Activated CD8-positive, alpha-beta memory T cell treated with anti-CD3 and anti-CD28 coated beads, Interleukin-2, amount 10 ng/mL, durations not matched to agents 7 days and 5 days (primary cell): ENCODE data around the gene CCSER1. TPM values are rescaled to one million over a fixed set of nuclear protein-coding genes. Genes with fewer than 3 reads are reported as not detected.

Experiments
- ATAC-seq: fragments of 150-1000 bp; cut with Tn5 transposase; one replicate; pipeline ENCODE4 v1.10.0; 2021; ENCODE audit warnings: moderate library complexity
- CTCF ChIA-PET: fragments of 350-600 bp; sonication (Branson Sonifier 250); formaldehyde crosslinking; loops from one replicate; lab custom pipeline; 2021; ENCODE audit warnings: antibody characterized with exemption; lab: Charles Lee
- DNase-seq: peaks from one replicate; pipeline ENCODE4 v3.0.0-alpha.2; 2020
- H3K27ac Mint-ChIP-seq: one replicate; pipeline ENCODE4 v1.8.0; 2021; ENCODE audit warnings: mild to moderate bottlenecking, mixed read lengths
- H3K27me3 Mint-ChIP-seq: one replicate; pipeline ENCODE4 v1.8.0; 2021; ENCODE audit warnings: mixed read lengths
- H3K36me3 Mint-ChIP-seq: one replicate; pipeline ENCODE4 v1.8.0; 2021; ENCODE audit warnings: mild to moderate bottlenecking, mixed read lengths
- H3K4me1 Mint-ChIP-seq: one replicate; pipeline ENCODE4 v1.8.0; 2021; ENCODE audit warnings: mixed read lengths
- H3K4me3 Mint-ChIP-seq: one replicate; pipeline ENCODE4 v1.8.0; 2021; ENCODE audit warnings: mild to moderate bottlenecking, moderate library complexity, mixed read lengths
- H3K9me3 Mint-ChIP-seq: one replicate; pipeline ENCODE4 v1.8.0; 2022; ENCODE audit warnings: low read depth, mixed read lengths
- total RNA-seq, 2 experiments: library from RNA; stranded (reverse); gene quantifications; one replicate each; pipeline ENCODE4 v1.2.3, GENCODE V29; 2021

The CCSER1 gene
- total RNA-seq, 2 experiments from 2014 or later = 0.16 TPM; not detected in 1

GRCh38 chr4:91502365-91502764 is 1375.2 kb downstream of the CCSER1 start:
- no peak overlapping the region for H3K27ac Mint-ChIP-seq
- H3K9me3 Mint-ChIP-seq = no peaks in the 10 kb centered on the region
- DNase-seq = no peak
- H3K27me3 Mint-ChIP-seq = no peaks in the 10 kb centered on the region
- ATAC-seq = no peak
- H3K4me1 Mint-ChIP-seq = no peaks in the 10 kb centered on the region
- no peaks in the 10 kb centered on the region for H3K36me3 Mint-ChIP-seq
- H3K4me3 Mint-ChIP-seq = no peak overlapping the region
- CTCF ChIA-PET = no interaction called here

GRCh38 chr4:91513326-91513725 is 1386.1 kb downstream of the CCSER1 start:
- Mint-ChIP-seq H3K36me3 (no peaks in the 10 kb centered on the region), H3K27me3 (no peaks in the 10 kb centered on the region), H3K4me3 (no peak overlapping the region), H3K4me1 (no peaks in the 10 kb centered on the region), H3K9me3 (peaks cover 22% of the 10 kb centered on the region), H3K27ac (no peak overlapping the region)
- CTCF ChIA-PET = no interaction called here
- no peak for DNase-seq
- ATAC-seq = no peak

DNA sequence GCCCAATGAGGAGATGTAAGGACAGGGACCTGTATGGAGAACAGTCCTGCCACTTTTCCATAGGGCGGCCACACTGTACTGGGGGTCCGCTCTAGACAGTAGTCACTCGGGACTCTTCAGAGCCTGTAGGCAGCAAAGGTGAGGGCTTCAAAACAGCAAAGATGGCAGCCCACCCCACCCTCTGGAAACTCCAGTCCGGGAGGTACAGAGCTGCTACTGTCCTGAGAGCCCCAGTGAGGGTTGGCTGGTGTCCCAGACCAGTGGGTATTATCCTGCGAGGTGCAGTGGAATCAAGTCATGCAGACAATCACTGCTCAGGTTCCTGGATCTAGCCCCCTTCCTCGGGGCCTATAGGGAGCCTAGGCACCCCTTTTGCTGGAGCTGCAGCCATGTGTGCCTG is 1392.0 kb downstream of the CCSER1 start:
- Mint-ChIP-seq H3K27me3 (no peaks in the 10 kb centered on the region), H3K27ac (no peak overlapping the region), H3K36me3 (no peaks in the 10 kb centered on the region), H3K4me3 (no peak overlapping the region), H3K4me1 (no peaks in the 10 kb centered on the region), H3K9me3 (peaks cover 1% of the 10 kb centered on the region)
- DNase-seq = no peak
- CTCF ChIA-PET = no interaction called here
- ATAC-seq = no peak

DNA sequence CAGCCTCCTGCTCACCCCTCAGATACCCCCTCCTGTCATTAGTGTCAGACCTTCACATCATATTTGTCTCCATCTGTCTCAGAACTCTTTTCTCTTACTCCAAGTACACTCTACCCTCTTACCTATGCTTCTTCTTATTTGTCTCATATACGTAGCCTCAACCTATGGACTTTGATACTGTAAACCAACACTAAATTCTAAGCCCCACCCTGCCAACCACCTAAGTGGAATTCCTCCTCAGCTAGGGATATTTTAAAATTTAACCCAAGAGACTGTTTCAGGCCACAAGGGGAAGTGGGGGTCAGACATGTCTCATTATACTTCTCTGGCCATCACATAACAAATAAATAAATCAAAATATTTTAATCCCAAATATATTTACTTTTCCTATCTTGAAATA is 1398.4 kb downstream of the CCSER1 start:
- Mint-ChIP-seq H3K9me3 (peaks cover 7% of the 10 kb centered on the region), H3K27ac (no peak overlapping the region), H3K36me3 (no peaks in the 10 kb centered on the region), H3K4me1 (no peaks in the 10 kb centered on the region), H3K4me3 (no peak overlapping the region), H3K27me3 (no peaks in the 10 kb centered on the region)
- no peak for DNase-seq
- CTCF ChIA-PET = no interaction called here
- no peak for ATAC-seq

DNA sequence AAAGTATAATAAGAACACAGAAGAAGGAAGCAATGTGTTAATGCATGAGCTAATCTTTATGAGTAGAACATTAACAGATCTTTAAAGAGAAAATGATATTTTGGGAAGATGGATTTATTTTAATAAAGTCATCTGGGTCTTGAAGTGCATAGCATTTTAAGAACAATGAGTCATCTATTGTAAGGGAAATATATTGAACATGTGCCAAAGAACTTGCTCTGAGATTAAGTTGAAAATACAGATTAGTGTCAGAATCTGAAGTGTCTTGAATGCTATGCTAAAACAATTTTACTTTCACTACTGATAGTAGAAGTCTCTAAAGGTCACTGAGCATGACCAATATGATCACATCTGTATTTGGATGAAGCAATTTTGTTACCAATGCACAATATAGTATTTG is 1399.9 kb downstream of the CCSER1 start:
- H3K9me3 Mint-ChIP-seq = peaks cover 7% of the 10 kb centered on the region
- no peaks in the 10 kb centered on the region for H3K4me1 Mint-ChIP-seq
- CTCF ChIA-PET = no interaction called here
- DNase-seq (no peak), ATAC-seq (no peak)
- H3K36me3 Mint-ChIP-seq = no peaks in the 10 kb centered on the region
- H3K27me3 Mint-ChIP-seq = no peaks in the 10 kb centered on the region
- no peak overlapping the region for H3K27ac Mint-ChIP-seq
- no peak overlapping the region for H3K4me3 Mint-ChIP-seq

- H3K36me3 Mint-ChIP-seq = no peaks in the 10 kb centered on the region
- peaks cover 11% of the 10 kb centered on the region for H3K9me3 Mint-ChIP-seq
- H3K4me1 Mint-ChIP-seq = no peaks in the 10 kb centered on the region
- ATAC-seq (no peak), DNase-seq (no peak)
- CTCF ChIA-PET = no interaction called here
- no peak overlapping the region for H3K4me3 Mint-ChIP-seq
- no peak overlapping the region for H3K27ac Mint-ChIP-seq
- no peaks in the 10 kb centered on the region for H3K27me3 Mint-ChIP-seq
Measured at GRCh38 chr4:91567594-91567993, 1440.4 kb downstream of the CCSER1 start.

- Mint-ChIP-seq H3K27ac (no peak overlapping the region), H3K4me1 (no peaks in the 10 kb centered on the region), H3K4me3 (no peak overlapping the region), H3K27me3 (no peaks in the 10 kb centered on the region), H3K36me3 (no peaks in the 10 kb centered on the region), H3K9me3 (no peaks in the 10 kb centered on the region)
- ATAC-seq (no peak), DNase-seq (no peak)
- CTCF ChIA-PET = no interaction called here
Measured at GRCh38 chr4:91577864-91578263, 1450.7 kb downstream of the CCSER1 start.

GRCh38 chr4:91590260-91590659 is 1463.1 kb downstream of the CCSER1 start:
- ATAC-seq (no peak), DNase-seq (no peak)
- Mint-ChIP-seq H3K27me3 (no peaks in the 10 kb centered on the region), H3K4me1 (no peaks in the 10 kb centered on the region), H3K9me3 (peaks cover 9% of the 10 kb centered on the region), H3K36me3 (no peaks in the 10 kb centered on the region), H3K27ac (no peak overlapping the region), H3K4me3 (no peak overlapping the region)
- CTCF ChIA-PET = no interaction called here

DNA sequence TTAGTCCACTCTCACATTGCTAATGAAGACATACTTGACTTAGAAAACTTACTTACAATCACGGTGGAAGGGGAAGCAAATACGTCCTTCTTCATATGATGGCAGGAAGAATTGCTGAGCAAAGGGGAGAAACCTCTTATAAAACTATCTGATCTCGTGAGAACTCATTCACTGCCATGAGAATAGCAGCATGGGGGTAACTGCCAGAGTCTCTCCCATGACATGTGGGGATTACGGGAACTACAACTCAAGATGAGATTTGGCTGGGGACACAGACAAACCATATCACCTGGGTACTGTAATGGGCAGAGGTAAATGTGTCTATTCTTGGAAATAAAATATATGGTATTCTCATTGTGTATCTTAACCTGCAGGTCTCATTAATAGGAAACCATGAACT is 1464.9 kb downstream of the CCSER1 start:
- Mint-ChIP-seq H3K4me1 (no peaks in the 10 kb centered on the region), H3K27me3 (no peaks in the 10 kb centered on the region), H3K36me3 (no peaks in the 10 kb centered on the region), H3K9me3 (peaks cover 5% of the 10 kb centered on the region), H3K4me3 (no peak overlapping the region), H3K27ac (no peak overlapping the region)
- DNase-seq (no peak), ATAC-seq (no peak)
- CTCF ChIA-PET = no interaction called here

DNA sequence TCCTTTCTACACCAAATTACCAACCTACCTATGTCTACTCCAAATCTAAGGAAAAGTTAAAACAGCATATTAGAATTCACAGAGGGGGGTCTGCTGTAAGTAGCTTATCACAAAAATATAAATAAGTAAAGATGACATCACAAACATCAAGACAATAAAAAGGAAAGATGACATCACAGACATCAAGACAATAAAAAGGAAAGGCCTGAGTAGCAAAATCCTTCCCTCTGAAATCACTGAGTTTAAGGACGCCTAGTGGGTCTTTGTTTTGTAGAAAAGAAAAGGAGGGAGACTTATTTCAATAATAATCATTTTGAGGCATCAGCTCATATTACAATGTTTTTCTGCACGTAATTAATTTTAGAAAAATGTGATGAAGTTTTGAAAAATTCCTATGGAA is 1469.5 kb downstream of the CCSER1 start:
- H3K36me3 Mint-ChIP-seq = no peaks in the 10 kb centered on the region
- no peak overlapping the region for H3K4me3 Mint-ChIP-seq
- no peaks in the 10 kb centered on the region for H3K27me3 Mint-ChIP-seq
- no peak for ATAC-seq
- no peak overlapping the region for H3K27ac Mint-ChIP-seq
- peaks cover 5% of the 10 kb centered on the region for H3K9me3 Mint-ChIP-seq
- H3K4me1 Mint-ChIP-seq = no peaks in the 10 kb centered on the region
- DNase-seq = no peak
- CTCF ChIA-PET = no interaction called here

DNA sequence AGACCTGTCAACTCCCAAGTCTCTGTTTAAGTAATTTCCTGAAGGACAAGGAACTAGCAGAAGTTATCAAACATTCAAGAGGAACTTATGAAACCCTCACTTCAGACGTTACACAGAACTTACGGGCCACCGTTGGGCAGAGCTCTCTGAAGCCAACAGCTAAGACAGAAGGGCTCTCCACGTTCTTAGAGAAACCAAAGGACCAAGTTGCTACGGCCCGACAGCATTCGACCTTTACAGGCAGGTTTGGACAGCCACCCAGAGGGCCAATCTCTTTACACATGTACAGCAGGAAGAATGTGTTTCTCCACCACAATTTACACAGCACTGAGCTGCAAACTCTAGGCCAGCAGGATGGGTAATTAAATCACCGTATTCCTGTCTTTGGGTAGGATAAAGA is 1471.5 kb downstream of the CCSER1 start:
- Mint-ChIP-seq H3K27ac (no peak overlapping the region), H3K36me3 (no peaks in the 10 kb centered on the region), H3K27me3 (no peaks in the 10 kb centered on the region), H3K9me3 (peaks cover 3% of the 10 kb centered on the region), H3K4me1 (no peaks in the 10 kb centered on the region), H3K4me3 (no peak overlapping the region)
- DNase-seq = no peak
- ATAC-seq = no peak
- CTCF ChIA-PET = no interaction called here

DNA sequence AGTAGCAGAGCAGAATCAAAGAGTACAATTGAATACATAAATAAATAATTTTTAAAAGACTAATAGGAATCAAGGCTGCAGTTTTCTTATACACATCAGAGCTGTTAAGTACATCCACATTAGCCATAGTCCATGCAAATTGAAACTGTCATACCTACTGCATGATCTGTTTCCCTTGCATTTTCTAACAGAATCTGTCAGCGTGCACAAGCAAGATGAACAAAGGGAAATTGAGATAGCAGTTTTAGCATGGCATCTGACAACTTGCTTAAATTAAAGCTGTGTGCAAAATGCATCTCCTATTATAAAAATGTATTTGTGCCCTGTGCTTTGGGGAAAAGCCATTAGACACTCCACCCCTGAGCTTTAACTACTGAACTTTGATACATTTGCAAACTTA is 1473.1 kb downstream of the CCSER1 start:
- no peak for DNase-seq
- H3K27me3 Mint-ChIP-seq = no peaks in the 10 kb centered on the region
- CTCF ChIA-PET = no interaction called here
- H3K4me1 Mint-ChIP-seq = no peaks in the 10 kb centered on the region
- no peak for ATAC-seq
- no peak overlapping the region for H3K4me3 Mint-ChIP-seq
- H3K36me3 Mint-ChIP-seq = no peaks in the 10 kb centered on the region
- no peaks in the 10 kb centered on the region for H3K9me3 Mint-ChIP-seq
- H3K27ac Mint-ChIP-seq = no peak overlapping the region

- ATAC-seq (no peak), DNase-seq (no peak)
- no peak overlapping the region for H3K27ac Mint-ChIP-seq
- H3K9me3 Mint-ChIP-seq = no peaks in the 10 kb centered on the region
- CTCF ChIA-PET = no interaction called here
- no peaks in the 10 kb centered on the region for H3K27me3 Mint-ChIP-seq
- no peaks in the 10 kb centered on the region for H3K4me1 Mint-ChIP-seq
- H3K4me3 Mint-ChIP-seq = no peak overlapping the region
- no peaks in the 10 kb centered on the region for H3K36me3 Mint-ChIP-seq
Measured at GRCh38 chr4:91601401-91601800, 1474.2 kb downstream of the CCSER1 start.

- CTCF ChIA-PET = no interaction called here
- Mint-ChIP-seq H3K27me3 (no peaks in the 10 kb centered on the region), H3K4me3 (no peak overlapping the region), H3K36me3 (no peaks in the 10 kb centered on the region), H3K4me1 (no peaks in the 10 kb centered on the region), H3K27ac (no peak overlapping the region), H3K9me3 (peaks cover 5% of the 10 kb centered on the region)
- no peak for DNase-seq
- ATAC-seq = no peak
Measured at GRCh38 chr4:91611782-91612181, 1484.6 kb downstream of the CCSER1 start.

DNA sequence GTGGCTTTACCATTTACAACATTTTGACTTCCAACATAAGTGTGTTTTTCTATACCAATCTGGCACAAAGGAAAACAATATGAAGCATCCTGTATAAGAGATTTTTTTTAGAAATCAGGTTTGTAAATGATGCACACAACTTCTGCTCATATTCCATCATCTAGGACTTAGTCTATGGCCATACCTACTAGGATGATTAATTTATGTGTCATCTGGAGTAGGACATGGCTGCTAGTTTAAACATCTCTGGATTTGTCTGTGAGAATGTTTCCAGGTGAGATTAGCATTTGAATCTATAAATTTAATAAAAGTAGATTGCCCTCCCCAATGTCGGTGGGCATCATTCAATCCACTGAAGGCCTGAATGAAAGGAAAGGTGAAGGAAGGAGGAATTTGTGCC is 1493.8 kb downstream of the CCSER1 start:
- CTCF ChIA-PET = no interaction called here

More for the DNA sequence above, 1493.8 kb downstream of the CCSER1 start:
- Mint-ChIP-seq H3K4me3 (no peak overlapping the region), H3K27ac (no peak overlapping the region), H3K4me1 (no peaks in the 10 kb centered on the region), H3K27me3 (no peaks in the 10 kb centered on the region), H3K36me3 (no peaks in the 10 kb centered on the region), H3K9me3 (peaks cover 14% of the 10 kb centered on the region)
- DNase-seq (no peak), ATAC-seq (no peak)
